Measurements from ENCODE around the gene WAC. TPM values are rescaled to one million over a fixed set of nuclear protein-coding genes. Genes with fewer than 3 reads are reported as not detected.
"Not testable (repeated sequence)": the region's sequence is repeated elsewhere in the genome, so short reads cannot be mapped to it uniquely, and the experiment has no call there.

Gene WAC
- total RNA-seq, 4 donors from 2014 or later: 101 to 131 (median 118) TPM

DNA sequence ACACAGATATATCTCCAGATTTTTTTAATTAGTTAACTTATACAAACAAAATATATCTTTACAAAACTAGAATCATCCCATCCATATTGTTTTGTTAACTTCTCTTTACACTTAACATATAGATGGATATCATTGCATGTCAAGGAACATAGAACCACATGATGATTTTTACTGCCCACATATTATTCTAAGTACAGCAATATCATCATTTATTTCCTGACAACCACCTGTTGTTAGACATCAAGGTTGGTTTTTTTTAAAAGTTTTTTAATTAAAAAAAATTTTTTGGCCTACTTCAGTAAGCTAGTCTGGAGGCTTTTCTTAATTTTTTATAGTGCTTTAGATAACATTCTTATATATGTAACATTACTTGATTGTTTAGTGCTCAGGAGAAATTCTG, 105.5 kb downstream of the WAC start:
- Histone ChIP-seq H3K36me3 (no peaks in the 10 kb centered on the region), H3K4me1 (no peaks in the 10 kb centered on the region), H3K27me3 (no peaks in the 10 kb centered on the region), H3K4me3 (no peak overlapping the region), H3K27ac (no peak overlapping the region), H3K9me3 (peaks cover 0 to 13% (median 0%) of the 10 kb centered on the region in 4 donors)
- DNase-seq (ENCODE audit: low spot score in 2 of 2): no peak
- TF ChIP-seq EP300 (IDR thresholded peaks at IDR 0.05): no peak

DNA sequence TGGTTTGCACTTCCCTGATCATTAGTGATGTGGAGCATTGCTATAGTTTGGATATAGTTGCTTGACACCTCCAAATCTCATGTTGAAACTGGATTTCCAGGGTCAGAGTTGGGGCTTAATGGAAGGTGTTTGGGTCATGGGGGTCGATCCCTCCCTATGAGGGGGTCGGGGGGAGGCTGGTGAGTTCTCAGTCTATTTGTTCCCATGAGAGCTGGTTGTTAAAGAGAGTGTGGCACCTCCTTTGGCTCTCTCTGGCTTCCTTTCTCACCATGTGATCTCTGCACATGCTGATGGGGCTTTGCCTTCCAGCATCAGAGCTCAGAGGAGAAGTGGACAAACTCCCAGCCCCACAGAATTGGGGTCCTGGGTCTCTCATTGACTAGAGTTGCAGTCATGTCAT, 107.6 kb downstream of the WAC start:
- Histone ChIP-seq H3K36me3 (no peaks in the 10 kb centered on the region), H3K9me3 (peaks cover 0 to 13% (median 0%) of the 10 kb centered on the region in 4 donors), H3K27me3 (no peaks in the 10 kb centered on the region), H3K27ac (no peak overlapping the region), H3K4me3 (no peak overlapping the region), H3K4me1 (no peaks in the 10 kb centered on the region)
- no peak for DNase-seq (ENCODE audit: low spot score in 2 of 2)
- 43 to 79% methylated on average over 2 of the region's 2 CpGs for WGBS, 2 donors
- TF ChIP-seq POLR2A (IDR thresholded peaks at IDR 0.05): no peak
- TF ChIP-seq EP300 (IDR thresholded peaks at IDR 0.05): no peak
- TF ChIP-seq, protein P1, sequence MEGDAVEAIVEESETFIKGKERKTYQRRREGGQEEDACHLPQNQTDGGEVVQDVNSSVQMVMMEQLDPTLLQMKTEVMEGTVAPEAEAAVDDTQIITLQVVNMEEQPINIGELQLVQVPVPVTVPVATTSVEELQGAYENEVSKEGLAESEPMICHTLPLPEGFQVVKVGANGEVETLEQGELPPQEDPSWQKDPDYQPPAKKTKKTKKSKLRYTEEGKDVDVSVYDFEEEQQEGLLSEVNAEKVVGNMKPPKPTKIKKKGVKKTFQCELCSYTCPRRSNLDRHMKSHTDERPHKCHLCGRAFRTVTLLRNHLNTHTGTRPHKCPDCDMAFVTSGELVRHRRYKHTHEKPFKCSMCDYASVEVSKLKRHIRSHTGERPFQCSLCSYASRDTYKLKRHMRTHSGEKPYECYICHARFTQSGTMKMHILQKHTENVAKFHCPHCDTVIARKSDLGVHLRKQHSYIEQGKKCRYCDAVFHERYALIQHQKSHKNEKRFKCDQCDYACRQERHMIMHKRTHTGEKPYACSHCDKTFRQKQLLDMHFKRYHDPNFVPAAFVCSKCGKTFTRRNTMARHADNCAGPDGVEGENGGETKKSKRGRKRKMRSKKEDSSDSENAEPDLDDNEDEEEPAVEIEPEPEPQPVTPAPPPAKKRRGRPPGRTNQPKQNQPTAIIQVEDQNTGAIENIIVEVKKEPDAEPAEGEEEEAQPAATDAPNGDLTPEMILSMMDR (IDR thresholded peaks at IDR 0.05): no peak

DNA sequence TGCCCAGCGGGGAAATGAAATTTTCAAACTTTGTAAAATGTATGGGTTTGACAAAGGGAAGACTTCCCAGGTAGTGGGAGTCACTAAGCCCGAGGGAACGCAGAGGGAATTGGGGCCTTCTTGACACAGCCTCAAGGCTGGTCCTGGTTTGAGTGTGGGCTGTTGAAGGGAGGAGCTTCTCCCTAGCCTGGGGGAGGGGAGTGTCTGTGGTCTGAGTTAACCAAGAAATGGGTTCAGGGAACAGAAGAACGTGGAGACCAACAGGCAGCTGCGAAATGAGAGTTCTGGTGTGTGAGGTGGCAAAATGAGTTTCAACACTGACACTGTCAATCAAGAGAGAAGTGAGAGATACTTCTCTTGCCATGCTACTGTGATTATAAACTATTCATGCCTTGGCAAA, 111.7 kb downstream of the WAC start:
- DNase-seq (ENCODE audit: low spot score in 2 of 2): no peak
- H3K4me3 ChIP-seq: no peak overlapping the region
- no peaks in the 10 kb centered on the region for H3K4me1 ChIP-seq
- TF ChIP-seq, protein P1 (IDR thresholded peaks at IDR 0.05): no peak
- no peak for TF ChIP-seq POLR2A (IDR thresholded peaks at IDR 0.05)
- TF ChIP-seq EP300 (IDR thresholded peaks at IDR 0.05): no peak
- no peak overlapping the region for H3K27ac ChIP-seq
- H3K27me3 ChIP-seq: no peaks in the 10 kb centered on the region
- H3K9me3 ChIP-seq: peaks cover 0 to 10% (median 0%) of the 10 kb centered on the region in 4 donors
- no peaks in the 10 kb centered on the region for H3K36me3 ChIP-seq
- WGBS, 2 donors: 67 to 84% methylated on average over 4 to 5 of the region's 5 CpGs

DNA sequence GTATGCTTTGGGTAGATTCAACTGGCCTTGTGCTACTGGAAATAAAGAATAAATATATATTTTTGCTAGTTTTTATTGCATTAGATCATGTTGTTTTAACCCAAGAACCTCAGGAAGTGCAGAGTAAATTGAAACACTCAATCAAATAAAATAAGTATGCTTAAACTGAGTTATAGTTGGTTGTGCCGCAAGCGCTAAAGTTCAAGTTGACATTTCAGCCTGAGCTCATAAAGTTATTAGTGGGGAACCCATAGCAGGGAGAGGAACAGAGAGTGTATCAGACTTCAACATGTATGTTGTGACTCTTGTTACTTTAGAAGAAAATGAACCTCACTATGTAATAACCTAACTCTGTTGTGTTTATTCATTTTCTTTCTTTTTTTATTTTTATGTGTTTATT, 119.2 kb downstream of the WAC start:
- H3K27me3 ChIP-seq: no peaks in the 10 kb centered on the region
- TF ChIP-seq POLR2A (IDR thresholded peaks at IDR 0.05) (no peak), EP300 (IDR thresholded peaks at IDR 0.05) (no peak)
- TF ChIP-seq, protein P1 (IDR thresholded peaks at IDR 0.05): no peak
- no peak for DNase-seq (ENCODE audit: low spot score in 2 of 2)
- H3K27ac ChIP-seq: no peak overlapping the region
- H3K4me3 ChIP-seq: no peak overlapping the region
- no peaks in the 10 kb centered on the region for H3K4me1 ChIP-seq
- peaks cover 0 to 10% (median 0%) of the 10 kb centered on the region in 4 donors for H3K9me3 ChIP-seq
- H3K36me3 ChIP-seq: no peaks in the 10 kb centered on the region
- 43 to 80% methylated on average over 2 of the region's 2 CpGs for WGBS, 2 donors

DNA sequence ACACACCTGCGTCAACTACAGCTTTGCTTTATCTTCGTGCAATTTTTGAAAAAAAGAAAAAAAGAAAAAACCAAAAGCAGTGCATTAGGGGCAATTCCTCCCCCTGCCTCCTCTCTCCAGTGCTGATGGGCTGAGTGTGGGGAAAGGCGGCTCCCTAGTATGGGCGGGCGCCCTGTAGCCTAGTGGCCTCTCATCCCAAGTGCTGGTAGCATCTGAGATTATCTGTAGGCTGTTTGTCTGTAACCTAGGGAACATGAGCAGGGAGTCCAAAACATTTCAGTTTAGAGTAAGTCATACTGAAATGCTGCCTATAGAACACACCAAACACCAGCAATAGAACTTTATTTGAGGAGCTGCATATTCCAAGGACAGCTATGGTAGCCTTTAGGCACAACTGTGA, 119.8 kb downstream of the WAC start:
- WGBS, 2 donors: 90 to 92% methylated on average over 5 of the region's 5 CpGs
- no peaks in the 10 kb centered on the region for H3K27me3 ChIP-seq
- TF ChIP-seq POLR2A (IDR thresholded peaks at IDR 0.05): no peak
- TF ChIP-seq, protein P1 (IDR thresholded peaks at IDR 0.05): no peak
- no peak for TF ChIP-seq EP300 (IDR thresholded peaks at IDR 0.05)
- no peaks in the 10 kb centered on the region for H3K4me1 ChIP-seq
- no peak for DNase-seq (ENCODE audit: low spot score in 2 of 2)
- no peaks in the 10 kb centered on the region for H3K36me3 ChIP-seq
- H3K27ac ChIP-seq: no peak overlapping the region
- H3K9me3 ChIP-seq: peaks cover 0 to 10% (median 0%) of the 10 kb centered on the region in 4 donors
- no peak overlapping the region for H3K4me3 ChIP-seq

DNA sequence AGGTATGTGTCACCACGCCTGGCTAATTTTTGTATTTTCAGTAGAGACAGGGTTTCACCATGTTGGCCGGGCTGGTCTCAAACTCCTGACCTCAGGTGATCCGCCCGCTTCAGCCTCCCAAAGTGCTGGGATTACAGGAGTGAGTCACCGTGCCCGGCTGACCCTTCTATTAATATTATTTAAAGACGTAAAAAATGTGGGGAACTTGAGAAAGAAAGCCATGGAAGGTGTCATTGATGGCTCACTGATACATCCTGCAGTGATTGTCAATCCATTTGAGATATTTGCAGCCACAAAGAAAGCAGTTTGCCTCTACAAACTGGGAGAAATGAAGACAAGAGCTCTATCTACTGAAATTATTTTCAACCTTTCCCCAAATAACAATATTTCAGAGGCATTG, 125.9 kb downstream of the WAC start:
- 85 to 87% methylated on average over 7 of the region's 7 CpGs for WGBS, 2 donors
- not testable (repeated sequence) for H3K36me3 ChIP-seq; H3K4me1 ChIP-seq; H3K9me3 ChIP-seq; H3K27me3 ChIP-seq; H3K4me3 ChIP-seq; DNase-seq (ENCODE audit: low spot score in 2 of 2); H3K27ac ChIP-seq
